ENCODE measurements around the gene PRKCA. TPM values are rescaled to one million over a fixed set of nuclear protein-coding genes. Genes with fewer than 3 reads are reported as not detected.

Gene PRKCA
- total and polyA plus RNA-seq, 2 donors (not counting 3 experiments of a cell fraction or from before 2014, with no cell fraction given) = 7.5 to 34.2 TPM

DNA sequence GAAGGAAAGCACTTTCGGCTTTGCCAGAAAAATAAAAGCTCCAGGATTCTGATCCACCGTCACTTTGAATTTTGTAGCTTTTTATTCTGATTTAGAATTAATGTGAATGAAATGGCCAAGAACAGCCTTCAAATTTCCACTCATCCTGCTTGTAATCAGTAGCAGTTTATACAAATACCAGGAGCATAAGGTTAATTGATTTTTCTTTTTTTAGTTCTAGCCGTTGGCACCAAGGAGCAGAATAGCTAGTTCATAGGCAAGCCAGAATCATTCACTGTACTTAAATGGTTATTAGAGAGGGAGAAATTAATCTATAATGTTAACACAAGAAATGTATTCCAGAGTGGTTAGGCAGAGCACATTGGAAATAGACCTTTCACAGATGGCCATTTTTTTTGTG, 491.4 kb downstream of the PRKCA start:
- no peaks in the 10 kb centered on the region for H3K9me3 ChIP-seq (replicated peaks; ENCODE audit: control insufficient read depth, insufficient read depth, low read length)
- TF ChIP-seq EZH2 (IDR thresholded peaks at IDR 0.05; ENCODE audit: borderline replicate concordance, low read depth, low read length, severe bottlenecking) (no peak), JUN (IDR thresholded peaks at IDR 0.05; ENCODE audit: borderline replicate concordance, insufficient read depth, insufficient read length, low read depth) (no peak), FOS (IDR thresholded peaks at IDR 0.05; ENCODE audit: borderline replicate concordance, insufficient read depth, low read length) (no peak), POLR2A (IDR thresholded peaks at IDR 0.05; ENCODE audit: low read depth, low read length) (no peak), GATA2 (IDR thresholded peaks at IDR 0.05; ENCODE audit: insufficient read depth, insufficient read length, low read depth, low read length) (no peak), POLR2AphosphoS5 (IDR thresholded peaks at IDR 0.05; ENCODE audit: insufficient read depth, low read depth, low read length) (no peak), MAX (IDR thresholded peaks at IDR 0.05; ENCODE audit: insufficient read depth, insufficient read length) (no peak), MYC (IDR thresholded peaks at IDR 0.05; ENCODE audit: low read depth, low read length) (no peak)
- TF ChIP-seq, protein P1, sequence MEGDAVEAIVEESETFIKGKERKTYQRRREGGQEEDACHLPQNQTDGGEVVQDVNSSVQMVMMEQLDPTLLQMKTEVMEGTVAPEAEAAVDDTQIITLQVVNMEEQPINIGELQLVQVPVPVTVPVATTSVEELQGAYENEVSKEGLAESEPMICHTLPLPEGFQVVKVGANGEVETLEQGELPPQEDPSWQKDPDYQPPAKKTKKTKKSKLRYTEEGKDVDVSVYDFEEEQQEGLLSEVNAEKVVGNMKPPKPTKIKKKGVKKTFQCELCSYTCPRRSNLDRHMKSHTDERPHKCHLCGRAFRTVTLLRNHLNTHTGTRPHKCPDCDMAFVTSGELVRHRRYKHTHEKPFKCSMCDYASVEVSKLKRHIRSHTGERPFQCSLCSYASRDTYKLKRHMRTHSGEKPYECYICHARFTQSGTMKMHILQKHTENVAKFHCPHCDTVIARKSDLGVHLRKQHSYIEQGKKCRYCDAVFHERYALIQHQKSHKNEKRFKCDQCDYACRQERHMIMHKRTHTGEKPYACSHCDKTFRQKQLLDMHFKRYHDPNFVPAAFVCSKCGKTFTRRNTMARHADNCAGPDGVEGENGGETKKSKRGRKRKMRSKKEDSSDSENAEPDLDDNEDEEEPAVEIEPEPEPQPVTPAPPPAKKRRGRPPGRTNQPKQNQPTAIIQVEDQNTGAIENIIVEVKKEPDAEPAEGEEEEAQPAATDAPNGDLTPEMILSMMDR (IDR thresholded peaks at IDR 0.05; ENCODE audit: extremely low read depth in 1 of 2, insufficient read depth in 1 of 2, low read depth in 1 of 2, low read length in 2 of 2) = no peak

More for the DNA sequence above, 491.4 kb downstream of the PRKCA start:
- H4K20me1 ChIP-seq (replicated peaks; ENCODE audit: control insufficient read depth, extremely low read depth, insufficient read depth, low read length) = no peaks in the 10 kb centered on the region
- H3K9me1 ChIP-seq (replicated peaks; ENCODE audit: control insufficient read depth, extremely low read depth, insufficient read depth, low read length) = no peaks in the 10 kb centered on the region
- H3K36me3 ChIP-seq (ENCODE audit: control insufficient read depth in 2 of 2, extremely low read depth in 1 of 2, insufficient read depth in 2 of 2, low read length in 2 of 2) = peaks cover 2 to 5% of the 10 kb centered on the region in 2 experiments
- no peak overlapping the region for H3K27ac ChIP-seq (ENCODE audit: insufficient read depth, low read depth, low read length)
- intact Hi-C loops (cut with micrococcal nuclease) (no loop called here), dilution Hi-C loops (cut with MboI; ENCODE audit: extremely low pct_ligation_motif_present, low sequenced_read_pairs) (no loop called here)
- no peak for FAIRE-seq
- no peaks in the 10 kb centered on the region for H3K27me3 ChIP-seq (ENCODE audit: control insufficient read depth in 2 of 2, insufficient read depth in 2 of 2, low read length in 2 of 2)
- ChIA-PET POLR2A (no interaction called here), CTCF (interaction anchor here (1.2 kb wide), 1 partner anchor 102 kb away, joined by 3 read pairs; no protein-coding TSS in a partner anchor)
- no TSS peak for BruUV-seq (replicated peaks)
- no peak overlapping the region for H3K4me2 ChIP-seq (ENCODE audit: insufficient read depth, low read length)
- no peak overlapping the region for H2AFZ ChIP-seq (ENCODE audit: low read depth, low read length)
- no peak overlapping the region for H3K4me3 ChIP-seq (replicated peaks in 1 of 3; ENCODE audit: insufficient read depth in 1 of 3, low read depth in 1 of 3, low read length in 3 of 3)
- no peak for DNase-seq (ENCODE audit: low read depth, low spot score)
- H3K79me2 ChIP-seq (ENCODE audit: control insufficient read depth, insufficient read depth, low read length) = no peaks in the 10 kb centered on the region
- no peak overlapping the region for H3K9ac ChIP-seq (replicated peaks; ENCODE audit: extremely low read depth, insufficient read depth, low read length)
- H3K4me1 ChIP-seq (ENCODE audit: control insufficient read depth, extremely low read depth, insufficient read depth, low read length) = no peaks in the 10 kb centered on the region

All from endothelial cell of umbilical vein (primary cell).